ENCODE data around the gene PACSIN1.

PACSIN1 gene

DNA sequence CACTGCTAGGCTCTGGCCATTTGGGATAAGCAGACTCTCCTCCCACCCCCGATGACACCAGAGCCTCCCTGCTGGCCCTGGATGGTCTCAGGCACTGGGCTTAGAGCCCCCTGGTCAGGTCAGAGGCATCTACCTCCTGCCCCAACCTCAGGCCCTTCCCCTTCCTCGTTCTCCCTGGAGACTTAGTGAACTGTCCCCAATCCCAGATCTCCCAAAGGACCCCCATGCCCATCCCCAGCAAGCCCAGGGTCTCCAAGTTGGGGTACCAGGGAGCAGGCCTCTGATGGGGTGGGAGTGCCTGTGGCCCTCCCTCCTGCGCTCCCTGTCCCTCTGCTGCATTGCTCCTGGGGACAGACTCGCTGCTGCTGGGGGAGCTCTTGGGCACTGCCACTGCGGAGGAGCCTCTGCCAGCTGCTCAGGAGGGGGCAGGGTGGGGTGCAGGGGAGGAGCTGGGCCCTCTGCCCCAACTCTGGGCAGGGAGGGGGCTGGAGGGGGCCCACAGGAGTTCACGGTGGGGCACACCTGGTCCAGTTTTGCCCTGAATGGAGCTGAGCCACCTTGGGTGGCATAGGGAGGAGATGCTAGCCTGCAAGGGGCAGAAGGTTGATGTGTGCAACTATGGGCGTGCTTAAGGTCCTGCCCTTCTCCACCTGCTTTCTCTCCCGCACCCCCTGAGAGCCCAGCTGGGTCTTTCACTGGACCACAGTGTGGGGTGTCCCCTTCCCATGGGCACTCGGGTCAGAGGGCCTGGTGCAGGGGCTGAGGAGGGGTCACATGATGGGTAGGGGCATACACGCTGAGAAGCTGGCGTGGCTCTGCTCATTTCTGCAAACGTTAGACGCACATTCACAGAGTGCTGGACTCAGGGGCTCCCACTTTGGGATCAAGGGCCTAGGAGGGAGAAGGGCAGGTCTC lies 49.9 kb downstream of the PACSIN1 start:
- no peak for DNase-seq

- DNase-seq = no peak
Measured at GRCh38 chr6:34516391-34517324, 50.8 kb downstream of the PACSIN1 start.

DNA sequence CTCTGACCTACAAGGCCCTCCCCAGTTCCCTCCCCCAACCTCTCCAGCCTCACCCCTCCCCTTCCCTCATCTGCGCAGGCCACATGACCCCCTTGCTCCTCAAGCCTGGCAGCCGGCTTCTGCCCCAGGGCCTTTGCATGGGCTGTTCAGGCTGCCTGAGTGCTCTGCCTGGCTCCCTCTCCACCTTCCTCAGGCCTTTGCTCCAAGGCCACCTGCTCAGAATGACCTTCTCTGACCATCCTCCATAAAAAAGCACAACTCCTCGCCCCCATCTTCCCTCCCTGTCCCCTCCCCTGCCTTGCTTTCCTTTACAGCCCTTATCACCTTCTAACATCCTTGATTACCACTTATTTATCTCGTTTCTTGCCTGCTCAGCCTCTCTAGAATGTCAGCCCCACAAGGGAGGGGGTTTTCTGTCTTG lies 51.6 kb downstream of the PACSIN1 start:
- DNase-seq = no peak

DNA sequence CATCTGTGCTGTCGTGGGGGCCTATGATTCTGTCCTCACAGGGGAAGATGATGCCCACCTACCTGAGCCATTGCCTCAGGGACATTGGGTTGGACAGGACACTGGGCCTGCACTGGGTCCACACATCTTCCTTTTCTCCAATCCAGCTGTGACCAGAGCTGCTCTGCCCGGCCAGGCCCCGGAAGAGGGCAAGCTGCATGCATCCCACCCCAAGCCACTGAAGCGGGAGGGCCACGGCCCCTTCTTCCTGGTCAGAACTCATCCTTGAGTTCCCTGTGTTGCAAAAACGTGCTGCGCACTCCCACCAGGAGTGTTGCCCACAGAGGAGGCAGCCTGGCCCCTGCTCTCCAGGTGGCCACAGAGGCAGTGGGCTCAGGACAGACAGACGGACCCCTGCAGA lies 52.1 kb downstream of the PACSIN1 start:
- no peak for DNase-seq

GRCh38 chr6:34518669-34519365 lies 52.9 kb downstream of the PACSIN1 start:
- no peak for DNase-seq

DNA sequence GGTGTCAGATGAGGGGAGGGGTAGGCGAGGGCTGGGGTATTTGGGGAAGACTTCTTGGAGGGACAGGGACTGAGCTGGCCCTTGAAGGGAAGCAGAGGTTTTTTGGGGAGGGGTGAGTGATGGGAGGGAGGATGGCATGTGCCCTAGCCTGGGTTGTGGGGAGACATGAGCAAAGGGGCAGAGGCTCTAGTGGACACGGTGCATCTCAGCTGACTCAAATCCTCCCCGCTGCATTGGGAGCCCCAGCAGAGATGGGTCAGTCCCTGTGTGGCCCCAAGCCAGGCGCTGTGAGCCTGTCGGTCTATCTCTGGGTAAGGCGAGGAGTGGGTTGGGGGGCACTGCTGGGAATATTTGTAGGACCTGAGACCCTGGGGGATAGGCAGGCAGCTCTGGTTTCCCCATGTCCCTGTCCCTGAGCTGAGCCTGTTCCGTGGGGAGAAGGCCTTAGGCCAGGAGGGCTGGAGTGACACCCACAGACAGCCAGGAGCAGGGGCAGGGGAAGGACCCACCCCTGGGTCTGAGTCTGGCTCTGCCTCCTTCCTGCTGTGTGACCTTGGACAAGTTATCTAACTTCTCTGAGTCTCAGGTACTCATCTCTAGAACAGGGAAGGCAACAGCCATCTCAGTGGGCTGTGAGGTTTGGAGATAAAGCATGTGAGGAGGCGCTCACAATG lies 54.2 kb downstream of the PACSIN1 start:
- no peak for DNase-seq

DNA sequence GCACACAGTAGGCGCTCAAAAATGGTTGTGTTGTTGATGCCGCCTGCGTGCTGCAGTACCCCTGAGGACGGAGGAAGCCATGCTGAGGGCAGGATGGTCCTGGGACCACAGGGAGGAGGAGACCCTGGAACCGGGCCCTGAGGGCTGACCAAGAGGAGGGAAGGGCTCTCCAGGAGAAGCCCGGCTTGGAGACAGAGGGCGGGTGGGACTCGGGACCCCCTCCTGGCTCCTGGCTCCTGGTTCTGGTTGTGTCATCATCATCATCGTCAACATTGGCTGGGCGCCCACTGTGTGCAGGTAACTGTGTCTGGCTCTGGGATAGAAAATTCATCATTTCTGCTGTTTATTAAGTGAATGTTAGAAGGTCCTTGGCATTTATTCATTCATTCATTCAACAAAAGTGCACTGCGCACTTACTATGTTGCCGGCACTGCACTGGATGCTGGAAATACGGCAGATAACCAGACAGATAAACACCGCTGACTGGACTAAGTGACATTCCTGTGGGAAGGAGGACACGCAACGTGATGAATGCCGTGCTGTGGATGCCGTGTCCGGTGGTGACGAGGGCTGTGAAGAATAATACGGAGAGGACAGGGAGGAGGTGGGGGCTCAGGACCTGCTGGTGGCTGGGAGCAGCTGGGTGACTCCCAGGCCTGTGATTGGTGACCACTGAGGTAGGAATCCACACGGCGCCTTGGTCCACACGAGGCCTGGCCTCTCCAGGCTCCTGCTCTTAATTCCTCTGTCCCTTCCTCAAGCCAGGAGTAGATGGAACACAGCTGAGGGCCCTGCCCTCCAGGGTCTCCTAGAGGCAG lies 55.0 kb downstream of the PACSIN1 start:
- DNase-seq = no peak

DNA sequence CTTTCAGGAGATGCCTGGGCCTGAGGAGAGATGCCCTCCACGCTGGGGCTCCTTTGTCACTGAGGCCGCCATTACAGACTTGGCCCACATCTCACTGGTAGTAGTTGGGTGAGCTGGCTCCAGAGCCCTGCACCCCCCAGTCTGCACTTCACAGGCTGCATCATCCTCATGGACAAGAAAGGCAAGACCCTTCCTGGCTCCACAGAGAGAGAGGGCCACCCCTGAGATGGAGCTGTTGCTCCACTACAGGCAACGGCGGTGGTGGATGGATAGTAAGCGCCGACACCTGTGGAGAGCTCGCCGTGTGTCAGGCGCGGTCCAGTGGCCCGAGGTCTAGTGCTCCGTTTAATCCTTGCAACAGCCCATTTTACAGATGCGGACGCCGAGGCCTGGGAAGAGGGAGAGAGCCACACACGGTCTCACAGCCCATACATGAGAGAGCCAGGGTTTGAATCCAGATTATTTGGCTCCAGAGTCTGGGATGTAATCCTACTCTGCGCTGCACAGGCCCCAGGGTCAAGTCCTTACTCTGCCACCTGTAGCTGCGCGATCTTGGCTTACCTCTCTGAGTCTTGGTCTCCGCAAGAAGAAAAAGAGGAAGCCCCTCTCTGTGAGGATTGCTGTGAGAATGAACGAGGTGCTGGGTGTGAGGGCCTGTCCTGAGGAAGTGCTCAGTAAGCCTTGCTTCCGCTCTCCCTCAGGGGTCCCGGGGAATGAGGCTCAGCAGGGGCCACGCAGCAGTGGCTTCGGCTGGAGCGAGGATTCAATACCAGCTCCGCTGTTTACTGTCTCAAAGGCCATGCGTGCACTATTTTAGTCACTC lies 55.8 kb downstream of the PACSIN1 start:
- no peak for DNase-seq

GRCh38 chr6:34522761-34523160 lies 56.9 kb downstream of the PACSIN1 start:
- DNase-seq = no peak

DNA sequence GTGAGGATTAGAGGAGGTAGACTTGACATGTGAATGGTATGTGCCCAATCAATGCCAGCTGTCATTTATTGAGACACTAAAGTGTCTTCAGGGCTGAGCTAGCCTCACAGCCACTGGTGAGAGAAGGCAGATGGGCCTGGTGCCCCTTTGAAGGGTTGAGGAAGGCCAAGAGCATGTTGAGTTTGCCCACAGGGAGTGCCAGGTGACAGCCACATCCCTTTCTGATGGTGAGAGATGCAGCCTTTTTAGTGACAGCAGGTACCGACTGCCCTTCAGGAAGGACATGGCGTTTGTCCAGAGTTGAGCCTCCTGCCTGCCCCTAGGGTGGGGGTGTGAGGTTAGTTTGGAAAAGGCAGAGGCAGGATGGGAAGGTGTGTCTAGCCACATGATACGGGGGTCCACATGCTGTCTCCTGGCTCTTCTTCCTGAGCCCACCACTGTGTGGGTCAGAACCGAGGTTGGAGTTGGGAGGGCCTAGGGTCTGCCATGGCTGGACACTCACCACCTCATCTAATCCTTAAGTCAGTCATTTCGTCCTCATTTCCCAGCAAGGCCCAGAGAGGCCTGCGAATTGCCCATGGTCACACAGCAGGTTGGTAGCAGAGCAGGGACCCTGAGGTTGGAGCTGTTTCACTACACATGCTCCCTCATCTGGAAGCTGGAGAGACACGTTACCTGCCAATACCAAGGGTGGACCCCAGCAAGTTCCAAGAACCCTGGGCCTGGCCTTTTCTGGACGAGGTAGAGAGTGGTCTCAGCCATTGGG lies 57.7 kb downstream of the PACSIN1 start:
- no peak for DNase-seq

DNA sequence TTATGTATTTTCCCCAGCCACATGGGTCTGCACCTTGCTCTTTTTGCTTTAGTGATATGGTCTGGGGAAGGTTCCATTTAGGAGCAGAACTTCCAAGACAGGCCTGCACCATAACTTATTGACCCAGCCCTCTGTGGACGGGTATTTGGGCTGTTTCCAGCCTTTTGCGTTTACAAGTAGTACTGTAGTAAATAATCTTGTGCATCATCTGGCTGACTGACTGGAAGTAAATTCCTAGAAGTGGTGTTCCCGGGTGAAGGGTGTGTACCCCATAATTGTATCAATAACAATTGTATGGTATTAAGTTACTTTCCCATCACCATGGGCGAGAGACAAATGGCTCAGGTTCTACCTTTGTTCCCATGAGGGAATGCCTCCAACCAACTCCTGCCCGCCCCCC lies 58.6 kb downstream of the PACSIN1 start:
- DNase-seq = no peak

DNA sequence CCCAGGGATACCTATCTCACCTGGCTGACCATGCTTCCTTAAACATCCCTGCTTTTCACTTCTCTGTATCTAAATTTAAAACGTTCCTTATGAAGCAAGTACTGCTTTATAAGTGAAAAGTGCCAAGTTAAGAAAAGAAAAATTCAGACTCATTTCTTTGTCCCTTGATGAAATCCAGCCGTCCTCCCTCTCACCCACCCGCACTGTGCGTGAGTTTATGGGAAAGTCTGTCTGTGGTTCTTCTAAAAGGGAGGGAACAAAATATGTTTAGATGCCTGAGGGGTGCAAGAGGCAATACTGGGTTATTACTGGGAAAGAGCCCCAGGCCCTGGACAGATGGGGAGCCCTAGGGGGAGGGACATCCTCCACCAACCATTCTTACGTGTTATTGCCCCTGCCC lies 59.1 kb downstream of the PACSIN1 start:
- no peak for DNase-seq

DNA sequence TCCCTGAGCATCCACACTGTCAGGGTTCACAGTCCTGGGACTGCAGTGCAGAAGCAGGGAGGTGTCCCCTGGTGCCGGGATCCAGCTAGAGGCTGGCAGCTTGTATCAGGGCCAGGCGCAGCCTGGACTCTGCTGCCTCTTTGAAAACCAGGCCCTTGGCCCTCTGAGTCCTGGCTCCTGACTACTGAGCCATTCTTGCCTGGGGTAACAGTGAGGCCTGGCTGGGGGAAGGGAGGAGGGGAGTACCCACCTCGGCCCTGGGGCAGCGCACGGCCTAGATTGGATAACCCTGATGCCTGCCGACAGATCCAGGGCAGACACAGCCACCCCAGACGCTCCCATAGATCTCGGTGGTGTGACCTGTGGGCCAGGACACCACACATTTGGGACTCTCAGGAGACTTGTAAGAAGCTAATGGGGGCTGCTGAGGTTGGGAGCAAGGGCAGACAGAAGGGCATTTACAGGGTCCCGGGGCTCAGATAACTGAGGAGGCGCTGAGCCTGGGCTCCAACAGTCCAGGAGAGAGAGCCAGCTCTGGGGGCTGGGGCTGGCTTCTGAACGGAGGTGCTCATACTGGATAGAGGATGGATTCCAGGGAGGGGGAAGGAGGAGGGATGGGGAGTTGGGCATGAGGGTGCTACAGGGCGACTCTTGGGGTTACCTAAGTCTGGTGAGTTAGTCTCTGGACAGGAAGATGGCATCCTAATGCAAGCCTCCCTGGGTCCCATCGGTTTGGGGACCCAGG lies 59.7 kb downstream of the PACSIN1 start:
- no peak for DNase-seq

DNA sequence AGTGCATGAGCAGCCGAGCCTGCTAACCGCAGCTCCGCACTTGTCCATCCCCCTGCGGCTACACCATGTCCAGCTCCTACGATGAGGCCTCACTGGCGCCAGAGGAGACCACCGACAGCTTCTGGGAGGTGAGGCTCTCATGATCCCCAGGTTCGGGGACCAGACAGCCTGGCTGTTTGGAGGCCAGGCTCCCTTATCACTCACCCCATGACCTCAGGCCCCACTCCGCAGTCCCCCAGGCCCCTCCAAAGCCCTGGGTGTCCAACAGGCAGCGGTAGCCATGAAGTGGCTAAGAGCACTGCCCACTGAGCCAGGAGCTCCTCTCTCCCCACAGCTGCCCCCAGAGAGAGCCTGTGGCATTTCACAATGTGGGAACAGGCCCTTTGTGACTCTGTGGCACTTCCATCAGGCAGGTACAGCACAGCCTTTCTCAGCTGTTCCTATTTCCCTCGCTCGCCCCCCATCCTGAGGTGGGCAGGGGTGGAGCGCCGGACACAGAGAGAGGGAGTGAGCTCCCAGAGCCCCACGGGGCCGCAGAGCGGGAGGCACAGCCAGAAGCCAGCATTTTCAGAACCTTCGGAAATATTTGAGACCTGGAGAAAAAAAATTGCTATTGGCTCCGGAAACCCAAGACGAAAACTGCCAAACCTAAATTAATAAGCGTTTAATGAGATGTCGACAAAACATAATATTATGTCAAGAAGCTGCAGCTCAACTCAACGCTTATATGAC lies 60.5 kb downstream of the PACSIN1 start:
- no peak for DNase-seq

GRCh38 chr6:34526992-34527728 lies 61.3 kb downstream of the PACSIN1 start:
- DNase-seq = peak; percentile 67

DNA sequence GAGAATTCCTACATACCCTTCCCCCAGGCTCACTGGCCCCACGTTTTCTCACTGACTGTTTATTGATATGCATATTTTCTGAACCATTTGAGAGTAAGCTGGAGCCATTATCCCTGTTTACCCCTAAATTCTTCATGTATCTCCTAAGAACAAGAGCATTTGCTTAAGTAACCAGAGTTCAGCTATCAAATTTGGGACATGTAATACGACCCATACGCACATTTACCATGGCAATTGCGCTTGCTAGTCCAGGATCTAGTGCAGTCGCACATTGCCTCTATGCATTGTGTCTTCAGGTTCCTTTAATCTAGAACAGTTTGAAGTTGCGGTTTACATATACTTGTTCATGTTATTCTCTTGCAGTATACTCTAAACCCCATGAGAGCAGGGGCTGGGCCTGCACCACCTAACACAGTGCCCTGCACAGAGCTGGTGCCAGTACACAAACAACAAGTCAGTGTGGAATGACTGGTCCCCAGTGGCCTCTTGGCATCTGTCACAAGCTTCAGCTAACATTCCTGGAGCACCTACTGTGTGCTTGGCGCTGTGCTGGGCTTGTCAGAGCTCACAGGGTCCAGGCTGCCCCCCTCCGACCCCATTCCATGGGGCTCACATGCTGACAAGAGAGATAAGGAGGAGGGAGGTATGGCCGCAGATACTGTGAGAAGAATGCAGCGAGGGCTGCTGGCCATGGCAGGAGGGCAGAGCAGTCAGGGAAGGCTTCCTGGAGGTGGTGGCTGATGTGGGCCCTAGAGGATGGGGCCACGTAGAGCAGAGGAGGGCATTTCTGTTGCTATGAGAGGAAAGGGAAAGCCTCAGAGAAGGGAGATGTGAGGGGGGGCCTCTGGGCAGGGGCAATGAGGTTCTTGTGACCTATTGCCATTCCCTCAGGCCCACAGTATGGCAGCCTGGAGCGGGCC lies 62.1 kb downstream of the PACSIN1 start:
- DNase-seq = no peak
